HEK293 (cell line): ENCODE measurements around the gene BMF.

Experiments used
- TCF7L2 ChIP-seq: IDR thresholded peaks from 2 replicates; pipeline ENCODE4 v1.6.1; 2011; ENCODE audit warnings: low read depth, mild to moderate bottlenecking, inconsistent platforms, low read length, moderate library complexity, borderline replicate concordance
- ZNF121 ChIP-seq: fragments of 450-650 bp; formaldehyde crosslinking; IDR thresholded peaks from 2 replicates; pipeline ENCODE4 v1.5.1; 2016; ENCODE audit warnings: missing biosample characterization, missing genetic modification characterization
- ZNF24 ChIP-seq: fragments of 450-650 bp; formaldehyde crosslinking; IDR thresholded peaks from 2 replicates; pipeline ENCODE4 v1.5.1; 2016; ENCODE audit warnings: missing biosample characterization, missing genetic modification characterization
- ZNF302 ChIP-seq: fragments of 450-650 bp; formaldehyde crosslinking; IDR thresholded peaks from 2 replicates; pipeline ENCODE4 v1.5.1; 2016; ENCODE audit warnings: missing biosample characterization, missing genetic modification characterization, low read depth
- ZSCAN16 ChIP-seq: fragments of 450-650 bp; formaldehyde crosslinking; IDR thresholded peaks from 2 replicates; pipeline ENCODE4 v1.5.1; 2016; ENCODE audit warnings: missing biosample characterization, missing genetic modification characterization
- TF ChIP-seq, protein P1 (sequence below): fragments of 450-650 bp; formaldehyde crosslinking; IDR thresholded peaks from 2 replicates; pipeline ENCODE4 v1.5.1; 2016; ENCODE audit warnings: missing biosample characterization, missing genetic modification characterization
- TF ChIP-seq, protein P2 (sequence below): fragments of 450-650 bp; formaldehyde crosslinking; optimal IDR thresholded peaks from 2 replicates; pipeline ENCODE3; 2016; ENCODE audit warnings: missing biosample characterization, mild to moderate bottlenecking, missing genetic modification characterization
- TF ChIP-seq, protein P3 (sequence below): fragments of 450-650 bp; formaldehyde crosslinking; IDR thresholded peaks from 2 replicates; pipeline ENCODE4 v1.5.1; 2016; ENCODE audit warnings: missing biosample characterization, missing genetic modification characterization, low read depth
- TF ChIP-seq, protein P4 (sequence below): fragments of 450-650 bp; formaldehyde crosslinking; IDR thresholded peaks from 2 replicates; pipeline ENCODE4 v1.5.1; 2017; ENCODE audit warnings: missing biosample characterization, mild to moderate bottlenecking, missing genetic modification characterization, moderate library complexity

DNA sequence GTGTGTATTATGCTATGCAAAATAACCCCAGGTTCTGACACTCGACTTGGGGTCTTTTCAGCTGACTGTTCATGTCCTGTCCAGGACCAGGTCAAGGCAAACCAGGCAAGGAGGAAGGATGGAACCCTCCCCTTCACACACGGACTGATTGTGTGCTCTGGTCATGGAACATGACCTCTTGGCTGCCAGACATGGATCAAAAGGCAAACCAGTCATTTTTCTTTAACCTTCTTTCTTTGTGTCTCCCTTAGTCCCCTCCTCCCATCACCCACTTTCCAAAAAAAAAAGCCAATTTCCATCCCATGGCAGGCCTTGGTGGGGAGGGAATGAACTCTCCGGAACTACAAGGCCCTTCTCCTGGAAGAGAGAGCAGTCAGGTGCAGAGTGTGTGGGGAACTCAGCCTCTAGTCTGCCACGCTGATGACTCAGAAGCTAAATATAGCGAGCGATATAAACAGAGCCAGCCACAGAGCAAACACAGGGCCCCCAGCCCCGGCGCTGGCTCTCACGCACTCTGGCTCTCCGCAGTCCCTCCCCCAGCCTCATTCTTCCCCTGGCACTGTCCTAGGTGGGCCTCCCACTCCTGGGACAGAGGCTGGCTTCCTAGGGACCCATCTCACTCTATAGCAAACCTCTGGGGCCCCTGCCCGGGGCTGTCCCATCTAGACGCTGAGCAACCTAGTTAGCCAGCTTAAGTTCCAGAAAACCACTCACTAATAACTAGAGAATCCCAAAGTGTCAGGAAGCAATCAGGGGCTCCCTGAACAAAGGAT lies 10.0 kb downstream of the BMF start:
- TF ChIP-seq ZNF24 (peak; percentile 57; the same call in 1 of the 2 replicates), ZSCAN16 (tag by site-specific recombination) (no peak), ZNF302 (tag by site-specific recombination) (no peak), ZNF121 (no peak), TCF7L2 (no peak)
- TF ChIP-seq, protein P1, sequence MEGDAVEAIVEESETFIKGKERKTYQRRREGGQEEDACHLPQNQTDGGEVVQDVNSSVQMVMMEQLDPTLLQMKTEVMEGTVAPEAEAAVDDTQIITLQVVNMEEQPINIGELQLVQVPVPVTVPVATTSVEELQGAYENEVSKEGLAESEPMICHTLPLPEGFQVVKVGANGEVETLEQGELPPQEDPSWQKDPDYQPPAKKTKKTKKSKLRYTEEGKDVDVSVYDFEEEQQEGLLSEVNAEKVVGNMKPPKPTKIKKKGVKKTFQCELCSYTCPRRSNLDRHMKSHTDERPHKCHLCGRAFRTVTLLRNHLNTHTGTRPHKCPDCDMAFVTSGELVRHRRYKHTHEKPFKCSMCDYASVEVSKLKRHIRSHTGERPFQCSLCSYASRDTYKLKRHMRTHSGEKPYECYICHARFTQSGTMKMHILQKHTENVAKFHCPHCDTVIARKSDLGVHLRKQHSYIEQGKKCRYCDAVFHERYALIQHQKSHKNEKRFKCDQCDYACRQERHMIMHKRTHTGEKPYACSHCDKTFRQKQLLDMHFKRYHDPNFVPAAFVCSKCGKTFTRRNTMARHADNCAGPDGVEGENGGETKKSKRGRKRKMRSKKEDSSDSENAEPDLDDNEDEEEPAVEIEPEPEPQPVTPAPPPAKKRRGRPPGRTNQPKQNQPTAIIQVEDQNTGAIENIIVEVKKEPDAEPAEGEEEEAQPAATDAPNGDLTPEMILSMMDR (tag by site-specific recombination): no peak
- TF ChIP-seq, protein P2, sequence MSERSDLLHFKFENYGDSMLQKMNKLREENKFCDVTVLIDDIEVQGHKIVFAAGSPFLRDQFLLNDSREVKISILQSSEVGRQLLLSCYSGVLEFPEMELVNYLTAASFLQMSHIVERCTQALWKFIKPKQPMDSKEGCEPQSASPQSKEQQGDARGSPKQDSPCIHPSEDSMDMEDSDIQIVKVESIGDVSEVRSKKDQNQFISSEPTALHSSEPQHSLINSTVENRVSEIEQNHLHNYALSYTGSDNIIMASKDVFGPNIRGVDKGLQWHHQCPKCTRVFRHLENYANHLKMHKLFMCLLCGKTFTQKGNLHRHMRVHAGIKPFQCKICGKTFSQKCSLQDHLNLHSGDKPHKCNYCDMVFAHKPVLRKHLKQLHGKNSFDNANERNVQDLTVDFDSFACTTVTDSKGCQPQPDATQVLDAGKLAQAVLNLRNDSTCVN (tag by site-specific recombination): peak; percentile 8
- TF ChIP-seq, protein P3, sequence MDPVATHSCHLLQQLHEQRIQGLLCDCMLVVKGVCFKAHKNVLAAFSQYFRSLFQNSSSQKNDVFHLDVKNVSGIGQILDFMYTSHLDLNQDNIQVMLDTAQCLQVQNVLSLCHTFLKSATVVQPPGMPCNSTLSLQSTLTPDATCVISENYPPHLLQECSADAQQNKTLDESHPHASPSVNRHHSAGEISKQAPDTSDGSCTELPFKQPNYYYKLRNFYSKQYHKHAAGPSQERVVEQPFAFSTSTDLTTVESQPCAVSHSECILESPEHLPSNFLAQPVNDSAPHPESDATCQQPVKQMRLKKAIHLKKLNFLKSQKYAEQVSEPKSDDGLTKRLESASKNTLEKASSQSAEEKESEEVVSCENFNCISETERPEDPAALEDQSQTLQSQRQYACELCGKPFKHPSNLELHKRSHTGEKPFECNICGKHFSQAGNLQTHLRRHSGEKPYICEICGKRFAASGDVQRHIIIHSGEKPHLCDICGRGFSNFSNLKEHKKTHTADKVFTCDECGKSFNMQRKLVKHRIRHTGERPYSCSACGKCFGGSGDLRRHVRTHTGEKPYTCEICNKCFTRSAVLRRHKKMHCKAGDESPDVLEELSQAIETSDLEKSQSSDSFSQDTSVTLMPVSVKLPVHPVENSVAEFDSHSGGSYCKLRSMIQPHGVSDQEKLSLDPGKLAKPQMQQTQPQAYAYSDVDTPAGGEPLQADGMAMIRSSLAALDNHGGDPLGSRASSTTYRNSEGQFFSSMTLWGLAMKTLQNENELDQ (tag by site-specific recombination): no peak
- TF ChIP-seq, protein P4, sequence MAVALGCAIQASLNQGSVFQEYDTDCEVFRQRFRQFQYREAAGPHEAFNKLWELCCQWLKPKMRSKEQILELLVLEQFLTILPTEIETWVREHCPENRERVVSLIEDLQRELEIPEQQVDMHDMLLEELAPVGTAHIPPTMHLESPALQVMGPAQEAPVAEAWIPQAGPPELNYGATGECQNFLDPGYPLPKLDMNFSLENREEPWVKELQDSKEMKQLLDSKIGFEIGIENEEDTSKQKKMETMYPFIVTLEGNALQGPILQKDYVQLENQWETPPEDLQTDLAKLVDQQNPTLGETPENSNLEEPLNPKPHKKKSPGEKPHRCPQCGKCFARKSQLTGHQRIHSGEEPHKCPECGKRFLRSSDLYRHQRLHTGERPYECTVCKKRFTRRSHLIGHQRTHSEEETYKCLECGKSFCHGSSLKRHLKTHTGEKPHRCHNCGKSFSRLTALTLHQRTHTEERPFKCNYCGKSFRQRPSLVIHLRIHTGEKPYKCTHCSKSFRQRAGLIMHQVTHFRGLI (tag by site-specific recombination): peak; percentile 42; the same call in 1 of the 2 replicates
